Erythroblast (primary cell): ENCODE data around the gene SMIM17.

Experiments
- DNase-seq, 2 experiments: peaks; one replicate each; lab custom pipeline; 2025; lab: John Stamatoyannopoulos, UW
- GATA1 ChIP-seq: IDR thresholded peaks from 2 replicates; pipeline ENCODE4 v1.6.1; 2011; ENCODE audit warnings: low read depth, mild to moderate bottlenecking, control low read depth, low read length, moderate library complexity
- POLR2A ChIP-seq: IDR thresholded peaks from 2 replicates; pipeline ENCODE4 v1.6.1; 2011; ENCODE audit warnings: mild to moderate bottlenecking, low read length

The SMIM17 gene

DNA sequence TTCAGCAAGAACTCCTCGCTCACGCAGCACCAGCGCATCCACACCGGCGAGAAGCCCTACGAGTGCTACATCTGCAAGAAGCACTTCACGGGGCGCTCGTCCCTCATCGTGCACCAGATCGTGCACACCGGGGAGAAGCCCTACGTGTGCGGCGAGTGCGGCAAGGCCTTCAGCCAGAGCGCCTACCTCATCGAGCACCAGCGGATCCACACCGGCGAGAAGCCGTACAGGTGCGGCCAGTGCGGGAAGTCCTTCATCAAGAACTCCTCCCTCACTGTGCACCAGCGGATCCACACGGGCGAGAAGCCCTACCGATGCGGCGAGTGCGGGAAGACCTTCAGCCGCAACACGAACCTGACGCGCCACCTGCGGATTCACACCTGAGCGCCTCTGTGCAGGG lies 20.6 kb upstream of the SMIM17 start:
- no peak for DNase-seq

DNA sequence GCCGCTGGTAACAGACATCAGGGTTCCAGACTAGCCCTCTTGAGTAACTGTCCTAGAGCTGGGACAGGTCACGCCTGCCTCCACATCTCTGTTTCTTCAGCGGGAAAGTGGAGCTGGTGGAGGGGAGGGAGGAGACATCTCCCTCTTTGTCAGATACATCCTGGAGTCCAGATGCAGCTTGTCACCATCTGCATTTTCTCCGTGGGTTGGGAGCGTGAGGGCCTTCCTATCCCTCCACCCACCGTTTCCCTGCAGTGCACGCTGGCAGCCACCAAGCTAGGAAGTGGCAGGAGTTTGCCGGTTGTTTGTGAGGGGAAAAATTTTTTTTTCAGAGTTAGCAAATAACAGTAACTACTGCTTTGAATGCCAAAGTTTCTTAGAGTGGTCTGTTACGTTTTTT lies 20.0 kb upstream of the SMIM17 start:
- DNase-seq, result no peak
- no peak for TF ChIP-seq GATA1
- TF ChIP-seq POLR2A, result no peak

More for the DNA sequence above, 20.6 kb upstream of the SMIM17 start:
- TF ChIP-seq POLR2A (no peak), GATA1 (no peak)

DNA sequence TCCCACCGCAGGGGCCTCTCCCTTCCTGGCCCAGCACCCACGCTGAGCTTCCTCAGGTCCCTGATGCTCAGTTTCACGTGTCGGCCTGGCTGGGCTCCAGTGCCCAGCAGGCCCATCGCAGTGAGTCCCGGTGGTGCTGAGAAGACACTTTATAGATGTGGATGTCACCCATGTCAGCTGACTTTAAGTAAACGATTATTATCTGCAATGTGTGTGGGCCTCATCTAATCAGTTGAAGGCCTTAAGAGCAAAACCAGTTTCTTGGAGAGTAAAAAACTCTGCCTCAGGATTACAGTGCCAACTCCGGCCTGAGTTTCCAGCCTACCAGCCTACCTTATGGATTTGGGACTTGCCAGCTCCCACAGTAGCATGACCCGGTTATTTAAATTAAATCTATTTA lies 17.3 kb upstream of the SMIM17 start:
- TF ChIP-seq GATA1 (no peak), POLR2A (no peak)
- no peak for DNase-seq

DNA sequence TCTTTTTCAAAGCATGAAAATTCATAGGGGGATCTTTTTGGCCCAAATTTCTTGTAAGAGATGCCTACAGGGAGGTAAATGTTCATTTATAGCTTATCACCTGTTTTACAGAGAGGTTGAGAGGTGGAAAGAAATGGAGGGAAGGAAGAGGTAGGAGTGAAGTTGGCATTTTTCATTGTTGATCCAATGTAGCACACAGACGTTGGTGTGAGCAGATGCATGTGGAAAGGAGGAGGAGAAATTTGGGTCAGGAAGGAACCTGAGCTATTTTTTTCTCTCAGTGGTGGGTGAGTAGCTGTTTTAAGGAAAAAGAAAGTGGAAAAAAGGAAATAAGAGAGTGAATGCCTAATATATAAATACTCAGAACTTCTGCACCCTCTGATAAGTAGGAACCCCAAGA lies 9.9 kb upstream of the SMIM17 start:
- DNase-seq, result no peak
- TF ChIP-seq POLR2A (no peak), GATA1 (no peak)

DNA sequence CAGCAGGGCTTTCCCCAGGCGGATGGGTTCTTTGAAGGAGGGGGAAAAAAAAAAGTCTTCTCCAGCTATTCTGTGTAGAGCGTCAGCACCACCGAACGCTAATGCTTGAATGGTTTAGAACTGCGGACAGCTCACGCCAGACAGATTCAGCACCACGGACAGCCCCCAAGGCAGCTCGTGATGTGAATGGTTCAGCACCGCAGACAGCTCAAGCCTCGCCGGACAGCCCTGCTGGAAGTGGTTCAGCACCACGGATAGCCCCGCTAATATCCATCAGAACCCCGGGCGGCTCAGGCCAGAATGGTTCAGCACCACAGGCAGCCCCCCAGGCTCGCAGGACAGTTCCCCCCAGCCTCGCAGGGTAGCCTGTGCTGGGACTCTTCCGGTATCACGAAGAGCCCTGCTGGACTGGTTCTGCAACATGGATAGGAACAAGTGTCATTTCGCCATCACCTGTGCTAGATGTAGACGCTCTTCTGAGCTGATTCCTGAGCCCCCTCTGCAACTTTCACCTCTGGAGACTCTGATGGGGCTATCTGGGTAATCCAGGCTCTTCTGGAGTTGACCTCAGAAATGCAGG lies 4.9 kb upstream of the SMIM17 start:
- TF ChIP-seq GATA1 (no peak), POLR2A (no peak)
- peak; percentile 50 to 67 for DNase-seq

DNA sequence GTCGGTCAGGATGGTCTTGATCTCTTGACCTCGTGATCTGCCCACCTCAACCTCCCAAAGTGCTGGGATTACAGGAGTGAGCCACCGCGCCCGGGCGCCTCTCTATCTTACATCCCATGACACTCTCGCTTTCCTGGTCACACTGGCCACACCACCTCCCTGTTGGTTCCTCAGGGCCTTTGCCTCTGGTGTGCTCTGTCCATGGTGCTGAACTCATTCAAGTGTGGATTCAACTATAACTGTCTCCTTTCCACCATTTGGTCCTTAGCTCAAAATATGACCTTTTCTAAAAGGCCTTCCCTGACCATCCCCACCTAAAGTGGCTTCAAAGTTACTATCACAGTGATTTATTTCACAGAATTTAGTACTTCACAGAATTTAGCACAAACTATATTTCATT lies 3.7 kb upstream of the SMIM17 start:
- peak; percentile 14 to 36 for DNase-seq
- TF ChIP-seq POLR2A (no peak), GATA1 (no peak)

DNA sequence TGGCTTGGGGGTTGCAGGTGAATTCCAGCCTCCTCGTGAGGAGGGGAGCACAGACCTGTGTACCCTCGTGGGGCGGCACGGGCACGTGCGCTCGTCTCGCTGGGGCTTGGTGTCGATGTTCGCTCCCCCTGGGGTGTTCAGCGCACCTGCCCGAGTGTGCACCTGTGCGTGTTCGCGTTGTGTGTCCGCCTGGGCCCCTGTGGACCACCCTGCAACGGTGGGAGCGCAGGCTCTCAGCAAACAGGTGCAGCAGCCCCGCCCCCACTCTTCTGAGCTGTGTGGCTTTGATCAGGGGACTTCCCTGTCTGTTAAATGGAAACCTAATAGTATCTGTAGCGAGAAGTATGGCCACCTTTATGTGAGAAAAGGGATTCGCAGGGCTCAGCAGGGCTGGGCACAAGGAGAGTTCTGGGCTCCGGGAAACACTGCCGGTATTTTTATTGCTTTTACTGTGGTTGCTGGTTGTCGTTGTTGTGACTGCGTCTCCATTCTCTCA lies 549 bp downstream of the SMIM17 start:
- no peak for DNase-seq
- TF ChIP-seq GATA1 (no peak), POLR2A (no peak)

DNA sequence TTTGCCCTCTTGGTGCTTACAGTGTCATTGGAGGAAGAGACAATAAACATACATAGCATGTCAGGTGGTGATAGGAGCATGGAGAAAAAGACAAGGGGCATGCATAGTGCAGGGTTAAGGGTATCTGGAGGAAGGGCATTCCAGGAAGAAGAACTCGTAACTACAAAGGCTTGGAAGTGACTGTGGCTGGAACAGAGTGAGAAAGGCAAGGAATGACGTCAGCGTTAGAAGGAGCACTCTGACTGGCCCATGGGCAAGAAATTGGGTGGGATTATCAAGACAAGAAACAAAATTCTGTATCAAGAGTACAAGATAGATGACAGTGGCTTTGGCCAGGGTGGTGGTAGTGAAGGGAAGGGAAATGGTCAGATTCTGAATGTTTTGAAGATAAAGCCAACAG lies 11.2 kb downstream of the SMIM17 start:
- TF ChIP-seq POLR2A (no peak), GATA1 (no peak)
- DNase-seq, result no peak

DNA sequence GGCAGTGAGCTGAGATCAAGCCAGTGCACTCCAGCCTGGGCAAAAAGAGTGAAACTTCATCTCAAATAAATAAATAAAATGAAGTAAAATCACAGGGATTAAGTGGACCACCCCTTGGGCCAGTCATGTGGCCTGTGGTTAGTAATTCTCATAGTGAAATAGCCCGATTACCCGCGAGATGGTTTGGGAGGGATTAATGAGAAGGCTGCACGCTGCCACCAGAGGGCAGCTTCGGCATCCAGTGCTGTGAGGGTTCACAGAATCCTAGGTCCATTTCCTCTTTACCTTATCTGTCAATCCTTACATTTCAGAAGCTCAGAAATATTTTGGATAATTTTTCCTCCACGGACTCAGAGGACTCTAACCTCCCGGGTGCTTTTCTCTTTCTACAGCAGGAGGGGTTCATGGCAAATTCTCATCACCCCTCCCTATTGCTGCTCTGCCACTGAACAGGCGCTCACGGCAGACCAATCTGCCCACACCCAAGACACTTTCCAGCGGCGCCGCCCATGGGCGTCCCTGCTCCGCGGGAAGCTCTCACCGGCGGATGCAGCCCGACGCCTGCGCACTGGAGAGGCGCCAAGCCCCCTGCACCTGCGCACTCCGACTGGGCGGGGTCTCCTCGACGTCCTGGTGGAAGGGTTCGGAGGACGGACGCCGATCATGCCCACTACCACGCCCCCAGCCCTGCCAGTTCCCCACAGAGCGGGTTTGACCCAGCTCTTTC lies 17.6 kb downstream of the SMIM17 start:
- no peak for TF ChIP-seq POLR2A
- TF ChIP-seq GATA1, result no peak
- peak in 1 of 2 experiments; percentile 3 for DNase-seq

DNA sequence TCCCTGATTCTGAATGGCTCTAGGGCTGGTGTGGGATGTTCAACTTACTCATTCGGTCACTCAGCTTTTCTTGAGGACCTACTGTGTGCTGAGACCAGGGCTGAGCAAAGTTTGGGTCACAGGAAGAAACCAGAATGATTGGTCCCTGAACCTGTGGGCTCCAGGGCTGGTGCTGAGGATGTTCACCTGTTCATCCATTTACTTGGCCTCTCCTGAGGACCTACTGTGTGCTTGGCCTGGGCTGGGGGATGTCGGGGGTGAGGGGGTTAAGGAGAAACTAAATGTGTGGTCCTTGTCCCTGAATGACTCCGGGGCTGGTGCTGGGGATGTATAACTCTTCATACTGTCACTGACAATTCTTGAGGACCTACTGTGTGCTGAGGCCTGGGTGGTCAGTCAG lies 18.3 kb downstream of the SMIM17 start:
- TF ChIP-seq POLR2A, result no peak
- TF ChIP-seq GATA1, result no peak
- DNase-seq, result no peak

DNA sequence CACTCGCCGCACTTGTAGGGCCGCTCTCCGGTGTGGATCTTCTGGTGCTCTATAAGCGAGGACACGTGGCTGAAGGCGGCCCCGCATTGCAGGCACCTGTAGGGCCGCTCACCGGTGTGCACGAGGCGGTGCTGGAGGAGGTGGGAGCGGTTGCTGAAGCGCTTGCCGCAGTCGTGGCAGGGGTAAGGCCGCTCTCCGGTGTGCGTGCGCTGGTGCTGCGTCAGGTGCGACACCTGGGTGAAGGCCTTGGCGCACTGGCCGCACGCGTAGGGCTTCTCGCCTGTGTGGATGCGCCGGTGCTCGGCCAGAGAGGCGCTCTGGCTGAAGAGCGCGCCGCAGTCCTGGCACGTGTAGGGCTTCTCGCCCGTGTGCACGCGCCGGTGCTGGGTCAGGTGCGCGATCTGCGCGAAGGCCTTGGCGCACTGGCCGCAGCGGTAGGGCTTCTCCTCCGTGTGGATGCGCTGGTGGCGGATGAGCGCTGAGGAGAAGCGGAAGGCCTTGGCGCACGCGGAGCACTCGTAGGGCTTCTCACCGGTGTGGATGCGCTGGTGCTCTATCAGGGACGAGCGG lies 21.1 kb downstream of the SMIM17 start:
- TF ChIP-seq GATA1 (no peak), POLR2A (no peak)
- no peak for DNase-seq

DNA sequence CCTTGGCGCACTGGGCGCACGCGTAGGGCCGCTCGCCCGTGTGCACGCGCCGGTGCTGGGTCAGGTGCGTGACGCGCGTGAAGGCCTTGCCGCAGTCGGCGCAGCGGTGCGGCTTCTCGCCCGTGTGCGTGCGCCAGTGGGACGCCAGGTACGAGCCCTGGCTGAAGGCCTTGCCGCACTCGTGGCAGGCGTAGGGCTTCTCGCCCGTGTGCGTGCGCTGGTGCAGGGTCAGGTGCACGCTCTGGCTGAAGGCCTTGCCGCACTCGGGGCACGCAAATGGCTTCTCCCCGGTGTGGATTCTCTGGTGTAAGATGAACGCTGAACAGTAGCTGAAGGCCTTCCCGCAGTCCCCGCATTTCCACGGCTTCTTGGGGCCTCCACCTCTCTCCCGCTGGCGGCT lies 21.6 kb downstream of the SMIM17 start:
- TF ChIP-seq GATA1 (no peak), POLR2A (no peak)
- DNase-seq, result no peak

DNA sequence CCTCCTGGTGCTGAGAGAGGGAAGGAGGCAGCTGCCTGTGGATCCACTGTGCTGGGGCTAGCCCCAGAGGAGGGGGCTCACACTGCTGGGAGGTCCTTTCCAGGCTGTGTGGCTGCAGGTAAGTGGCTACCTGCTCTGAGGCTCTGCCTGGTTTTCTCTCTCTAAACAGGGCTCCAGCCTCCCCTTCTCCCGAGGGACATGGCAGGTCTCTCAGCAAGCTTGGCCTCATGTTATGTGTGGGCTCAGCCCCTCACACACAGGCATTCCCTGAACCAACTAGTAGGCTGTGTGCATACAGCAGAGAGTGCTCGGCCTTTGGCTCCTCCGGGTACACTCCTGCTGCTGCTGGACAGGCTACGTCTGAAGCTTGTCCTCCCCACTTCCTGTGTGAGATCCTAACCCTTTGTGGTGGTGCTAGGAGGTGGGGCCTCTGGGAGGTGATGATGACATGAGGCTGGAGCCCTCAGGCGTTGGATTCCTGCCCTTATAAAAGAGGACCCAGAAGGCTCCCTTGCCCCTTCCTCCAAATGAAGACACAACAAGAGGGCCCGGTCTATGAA lies 24.4 kb downstream of the SMIM17 start:
- TF ChIP-seq POLR2A, result no peak
- TF ChIP-seq GATA1, result no peak

DNA sequence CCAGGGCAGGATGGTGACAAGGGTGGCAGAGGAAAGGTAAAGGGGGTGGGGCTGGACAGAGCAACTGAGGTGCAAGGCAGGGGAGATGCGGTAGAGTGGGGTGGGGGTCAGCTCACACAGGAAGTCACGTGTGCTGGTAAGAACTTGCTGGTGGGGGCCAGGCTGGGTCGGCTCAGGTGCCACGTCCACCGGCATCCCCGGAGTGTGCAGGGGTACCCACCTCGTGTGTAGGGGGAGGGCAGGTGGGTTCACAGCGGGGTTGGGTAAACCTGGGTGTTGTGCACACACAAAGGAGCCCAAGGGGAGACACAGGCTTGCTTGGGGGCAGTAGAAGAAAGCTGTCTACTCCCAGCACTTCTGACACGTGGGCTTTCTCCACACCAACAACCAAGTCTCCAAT lies 25.7 kb downstream of the SMIM17 start:
- no peak for DNase-seq

More for the DNA sequence above, 24.4 kb downstream of the SMIM17 start:
- DNase-seq, result no peak

More for the DNA sequence above, 25.7 kb downstream of the SMIM17 start:
- TF ChIP-seq GATA1 (no peak), POLR2A (no peak)
